ENCODE results near the gene TRANK1. TPM values are rescaled to one million over a fixed set of nuclear protein-coding genes. Genes with fewer than 3 reads are reported as not detected.
"Not testable (repeated sequence)": the region's sequence is repeated elsewhere in the genome, so short reads cannot be mapped to it uniquely, and the experiment has no call there.

TRANK1 gene
- total RNA-seq, 1 donor from 2014 or later = 6.6 TPM

GRCh38 chr3:36904641-36905040, 40.2 kb downstream of the TRANK1 start:
- H3K27ac ChIP-seq (replicated peaks) = no peak overlapping the region
- DNase-seq = no peak
- no peaks in the 10 kb centered on the region for H3K9me3 ChIP-seq (replicated peaks)
- peaks cover 25% of the 10 kb centered on the region for H3K4me1 ChIP-seq
- intact Hi-C loops (cut with micrococcal nuclease) = no loop called here
- TF ChIP-seq CTCF (IDR thresholded peaks at IDR 0.05; ENCODE audit: borderline replicate concordance) = peak; percentile 73
- H3K36me3 ChIP-seq = peaks cover 10% of the 10 kb centered on the region
- H3K4me3 ChIP-seq = no peak overlapping the region
- no peaks in the 10 kb centered on the region for H3K27me3 ChIP-seq (ENCODE audit: low read depth)

GRCh38 chr3:36904065-36904464, 40.8 kb downstream of the TRANK1 start:
- H3K4me3 ChIP-seq; DNase-seq; H3K27ac ChIP-seq (replicated peaks); H3K27me3 ChIP-seq (ENCODE audit: low read depth); H3K9me3 ChIP-seq (replicated peaks); intact Hi-C loops (cut with micrococcal nuclease): not testable (repeated sequence)
- H3K36me3 ChIP-seq = peaks cover 16% of the 10 kb centered on the region
- H3K4me1 ChIP-seq = peaks cover 25% of the 10 kb centered on the region

GRCh38 chr3:36903119-36903882, 41.6 kb downstream of the TRANK1 start:
- Histone ChIP-seq H3K4me3 (no peak overlapping the region), H3K36me3 (peaks cover 24% of the 10 kb centered on the region), H3K4me1 (peaks cover 20% of the 10 kb centered on the region), H3K27ac (replicated peaks) (no peak overlapping the region), H3K27me3 (ENCODE audit: low read depth) (no peaks in the 10 kb centered on the region), H3K9me3 (replicated peaks) (no peaks in the 10 kb centered on the region)
- intact Hi-C loops (cut with micrococcal nuclease) = no loop called here
- no peak for TF ChIP-seq CTCF (IDR thresholded peaks at IDR 0.05; ENCODE audit: borderline replicate concordance)
- DNase-seq = no peak

- H3K27me3 ChIP-seq (ENCODE audit: low read depth) = no peaks in the 10 kb centered on the region
- H3K4me3 ChIP-seq = no peak overlapping the region
- no peak overlapping the region for H3K27ac ChIP-seq (replicated peaks)
- peaks cover 34% of the 10 kb centered on the region for H3K36me3 ChIP-seq
- no peak for DNase-seq
- H3K9me3 ChIP-seq (replicated peaks) = no peaks in the 10 kb centered on the region
- H3K4me1 ChIP-seq = peaks cover 3% of the 10 kb centered on the region
- TF ChIP-seq CTCF (IDR thresholded peaks at IDR 0.05; ENCODE audit: borderline replicate concordance) = no peak
- intact Hi-C loops (cut with micrococcal nuclease) = no loop called here
Observed at GRCh38 chr3:36901588-36901987, 43.3 kb downstream of the TRANK1 start.

GRCh38 chr3:36900474-36901443, 44.1 kb downstream of the TRANK1 start:
- Histone ChIP-seq H3K36me3 (peaks cover 39% of the 10 kb centered on the region), H3K4me3 (no peak overlapping the region), H3K4me1 (no peaks in the 10 kb centered on the region), H3K27me3 (ENCODE audit: low read depth) (no peaks in the 10 kb centered on the region), H3K27ac (replicated peaks) (no peak overlapping the region), H3K9me3 (replicated peaks) (no peaks in the 10 kb centered on the region)
- intact Hi-C loops (cut with micrococcal nuclease) = no loop called here
- TF ChIP-seq CTCF (IDR thresholded peaks at IDR 0.05; ENCODE audit: borderline replicate concordance) = no peak
- no peak for DNase-seq
